Stimulated activated CD8-positive, alpha-beta memory T cell treated with anti-CD3 and anti-CD28 coated beads, Interleukin-4, amount 100 ng/mL, for 24 hours (primary cell): ENCODE results near the gene CDC42BPA.
"Not testable (repeated sequence)": the region's sequence is repeated elsewhere in the genome, so short reads cannot be mapped to it uniquely, and the experiment has no call there.

ENCODE experiments used
- DNase-seq: peaks from one replicate; pipeline ENCODE4 v3.0.0-alpha.2; 2020; ENCODE audit warnings: low read depth

The CDC42BPA gene

GRCh38 chr1:226960944-226961765, 357.1 kb downstream of the CDC42BPA start:
- DNase-seq: no peak

- no peak for DNase-seq
Measured at GRCh38 chr1:226960256-226960655, 358.0 kb downstream of the CDC42BPA start.

GRCh38 chr1:226958300-226958699, 360.0 kb downstream of the CDC42BPA start:
- DNase-seq: no peak

- no peak for DNase-seq
Measured at GRCh38 chr1:226957714-226958113, 360.6 kb downstream of the CDC42BPA start.

GRCh38 chr1:226956942-226957713, 361.2 kb downstream of the CDC42BPA start:
- DNase-seq: no peak

GRCh38 chr1:226955857-226956256, 362.4 kb downstream of the CDC42BPA start:
- DNase-seq: not testable (repeated sequence)

- DNase-seq: no peak
Measured at GRCh38 chr1:226954777-226955176, 363.5 kb downstream of the CDC42BPA start.

- DNase-seq: no peak
Measured at GRCh38 chr1:226954337-226954736, 364.0 kb downstream of the CDC42BPA start.

GRCh38 chr1:226953175-226953800, 365.0 kb downstream of the CDC42BPA start:
- no peak for DNase-seq

GRCh38 chr1:226952118-226952441, 366.2 kb downstream of the CDC42BPA start:
- DNase-seq: no peak

GRCh38 chr1:226951286-226952117, 366.8 kb downstream of the CDC42BPA start:
- no peak for DNase-seq

GRCh38 chr1:226950871-226951270, 367.4 kb downstream of the CDC42BPA start:
- DNase-seq: no peak

GRCh38 chr1:226950316-226950715, 368.0 kb downstream of the CDC42BPA start:
- DNase-seq: no peak

GRCh38 chr1:226949401-226949800, 368.9 kb downstream of the CDC42BPA start:
- DNase-seq: no peak

GRCh38 chr1:226948996-226949395, 369.3 kb downstream of the CDC42BPA start:
- no peak for DNase-seq

GRCh38 chr1:226948480-226948879, 369.8 kb downstream of the CDC42BPA start:
- no peak for DNase-seq

- no peak for DNase-seq
Measured at GRCh38 chr1:226948051-226948450, 370.2 kb downstream of the CDC42BPA start.

GRCh38 chr1:226946841-226947240, 371.5 kb downstream of the CDC42BPA start:
- DNase-seq: no peak

- DNase-seq: no peak
Measured at GRCh38 chr1:226946285-226946684, 372.0 kb downstream of the CDC42BPA start.

- DNase-seq: no peak
Measured at GRCh38 chr1:226945858-226946245, 372.4 kb downstream of the CDC42BPA start.

GRCh38 chr1:226945106-226945857, 373.0 kb downstream of the CDC42BPA start:
- no peak for DNase-seq
